Limb (tissue), 2 donors: ENCODE data around the gene CEP63.
"Not testable (repeated sequence)": the region's sequence is repeated elsewhere in the genome, so short reads cannot be mapped to it uniquely, and the experiment has no call there.

Experiments
- DNase-seq, 2 donors: peaks; one replicate each; pipeline ENCODE4 v3.0.0-alpha.2; 2016; ENCODE audit errors: extremely low spot score in 2 of 2

CEP63 gene

DNA sequence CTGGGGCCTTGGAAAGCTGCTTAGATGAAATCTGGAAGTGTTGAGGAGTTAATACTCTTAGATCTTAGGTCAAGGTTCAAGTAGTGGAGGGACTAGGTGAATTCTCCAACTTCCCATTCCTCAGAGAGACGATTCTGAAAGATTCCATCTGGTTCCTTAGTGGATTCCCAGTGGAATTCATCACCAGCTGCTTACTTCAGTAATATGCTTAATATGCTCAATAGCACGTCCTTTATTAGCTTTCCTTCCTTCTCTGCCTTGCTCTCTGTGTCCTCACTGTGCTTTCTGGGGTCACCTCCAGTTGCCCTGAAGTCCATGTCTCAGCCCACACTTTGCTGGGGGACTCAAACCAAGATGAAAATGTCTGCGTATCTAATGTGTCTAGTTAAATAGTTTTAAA, 31.0 kb downstream of the CEP63 start:
- DNase-seq = no peak

DNA sequence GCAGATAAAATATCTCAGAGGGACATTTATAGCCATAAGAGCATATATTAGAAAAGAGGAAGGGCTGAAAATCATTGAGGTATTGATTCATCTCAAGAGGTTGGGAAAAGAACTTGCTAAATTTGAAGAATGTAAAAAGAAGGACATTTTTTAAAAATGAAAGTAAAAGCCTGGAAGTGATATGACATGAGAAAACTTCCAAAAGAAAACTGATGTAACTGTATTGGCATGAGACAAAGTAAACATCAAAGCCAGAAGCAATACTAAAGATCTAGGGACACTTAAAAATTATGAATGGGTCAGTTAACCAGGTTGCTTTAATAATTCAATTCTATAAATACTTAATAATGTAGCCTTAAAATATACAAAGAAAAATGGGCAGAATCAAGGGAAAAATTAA, 31.9 kb downstream of the CEP63 start:
- no peak for DNase-seq

DNA sequence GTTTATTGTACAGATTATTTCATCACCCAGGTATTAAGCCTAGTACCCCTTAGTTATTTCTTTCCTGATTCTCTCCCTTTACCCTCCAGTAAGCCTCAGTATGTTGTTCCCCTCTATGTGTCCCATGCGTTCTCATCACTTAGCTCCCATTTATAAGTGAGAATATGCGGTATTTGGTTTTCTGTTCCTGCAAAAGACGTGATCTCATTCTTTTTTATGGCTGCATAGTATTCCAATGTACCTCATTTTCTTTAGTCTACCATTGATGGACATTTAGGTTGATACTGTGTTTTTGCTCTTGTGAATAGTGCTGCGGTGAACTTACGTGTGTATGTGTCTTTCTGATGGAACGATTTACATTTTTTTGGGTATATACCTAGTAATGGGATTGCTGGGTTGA, 36.7 kb downstream of the CEP63 start:
- no peak for DNase-seq

DNA sequence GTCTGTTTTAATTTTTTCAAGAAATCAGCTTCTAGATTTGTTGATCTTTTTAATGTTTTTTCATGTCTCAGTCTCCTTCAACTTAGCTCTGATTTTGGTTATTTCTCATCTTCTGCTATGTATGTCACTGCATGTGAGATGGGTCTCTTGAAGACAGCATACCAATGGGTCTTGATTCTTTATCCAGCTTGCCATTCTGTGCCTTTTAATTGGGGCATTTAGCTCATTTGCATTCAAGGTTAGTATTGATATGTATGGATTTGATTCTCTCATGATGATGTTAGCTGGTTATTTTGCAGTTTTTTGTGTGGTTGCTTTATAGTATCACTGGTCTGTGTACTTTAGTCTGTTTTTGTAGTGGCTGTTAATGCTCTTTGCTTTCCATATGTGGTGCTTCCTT, 39.4 kb downstream of the CEP63 start:
- no peak for DNase-seq

DNA sequence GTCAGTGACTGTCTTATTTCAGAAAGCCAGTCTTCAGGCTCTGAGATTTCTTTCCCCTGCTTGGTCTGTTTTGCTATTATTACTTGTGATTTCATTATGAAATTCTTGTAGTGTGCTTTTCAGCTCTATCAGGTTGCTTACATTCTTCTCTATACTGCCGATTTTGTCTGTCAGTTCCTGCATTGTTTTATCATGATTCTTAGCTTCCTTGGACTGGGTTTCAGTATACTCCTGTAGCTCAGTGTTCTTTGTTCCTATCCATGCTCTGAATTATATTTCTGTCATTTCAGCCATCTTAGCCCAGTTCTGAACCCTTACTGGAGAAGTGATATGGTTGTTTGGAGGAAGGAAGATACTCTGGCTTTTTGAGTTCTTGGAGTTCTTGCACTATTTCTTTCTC, 40.5 kb downstream of the CEP63 start:
- DNase-seq = no peak

DNA sequence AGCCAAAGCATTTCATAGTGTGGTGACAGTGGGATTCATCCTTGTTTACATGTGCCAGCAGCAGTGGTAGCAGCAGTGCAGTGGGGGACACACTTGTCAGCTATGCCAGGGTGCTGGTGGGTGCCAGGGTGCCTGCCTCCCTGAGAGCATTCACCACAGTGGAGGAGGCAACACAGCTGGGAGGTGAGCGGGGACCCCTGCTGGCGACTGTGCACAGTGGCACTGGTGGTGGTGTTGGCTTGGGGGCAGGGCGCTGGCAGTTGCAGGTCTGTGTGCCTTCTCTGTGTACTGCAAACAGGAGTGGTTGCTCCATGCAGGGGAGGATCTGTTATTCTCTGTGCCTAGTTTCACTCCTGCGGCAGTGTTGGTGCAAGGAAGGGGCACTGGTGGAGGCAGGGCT, 41.2 kb downstream of the CEP63 start:
- DNase-seq = no peak

DNA sequence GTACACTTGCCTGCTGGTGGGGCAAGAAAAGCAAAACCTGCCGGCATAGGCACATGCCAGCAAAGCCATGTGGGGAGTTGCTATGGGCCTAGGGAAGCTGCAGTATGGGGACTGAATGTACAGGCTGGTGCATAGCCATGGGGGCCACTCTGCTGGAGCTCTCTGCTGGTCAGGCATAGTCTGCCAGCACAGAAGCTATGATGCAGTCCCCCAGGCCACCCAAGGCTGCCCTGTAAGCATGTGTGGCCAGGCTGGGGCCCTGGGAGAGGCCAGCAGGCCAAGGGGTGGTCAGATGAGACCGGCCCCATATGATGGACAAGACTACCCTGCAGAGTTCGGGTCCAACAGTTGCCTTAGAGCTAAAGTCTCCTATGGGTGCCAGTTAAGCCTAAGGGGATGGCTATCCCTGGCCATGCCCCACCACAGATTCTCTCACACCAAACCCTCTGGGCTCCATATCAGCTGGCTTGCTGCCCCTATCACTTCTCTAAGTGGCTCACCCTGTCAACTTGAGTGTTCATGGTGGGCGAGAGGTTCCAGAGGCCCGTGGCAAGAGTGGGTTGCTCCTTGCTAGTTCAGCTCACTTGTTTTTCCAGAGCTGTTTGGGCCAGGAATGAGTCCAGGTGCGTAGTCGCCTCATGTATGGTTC, 41.8 kb downstream of the CEP63 start:
- no peak for DNase-seq

DNA sequence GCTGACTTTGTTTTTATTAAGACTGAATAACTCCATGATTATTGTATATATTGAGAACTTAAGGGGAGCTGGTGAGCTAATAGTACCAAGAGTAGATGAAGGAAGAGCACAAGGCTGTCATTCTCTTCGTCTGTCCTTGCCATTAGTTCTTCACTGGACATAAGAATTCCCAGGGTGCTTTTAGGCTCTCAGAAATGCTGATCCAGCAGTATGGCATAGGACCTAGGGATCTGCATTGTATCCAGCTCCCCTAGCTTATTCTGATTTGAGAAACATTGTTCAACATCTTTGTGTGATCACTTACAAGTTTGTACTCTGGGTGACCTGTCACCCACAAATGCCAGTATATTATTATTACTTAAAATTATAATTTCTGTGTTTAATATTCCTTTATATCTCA, 47.6 kb downstream of the CEP63 start:
- DNase-seq = no peak

DNA sequence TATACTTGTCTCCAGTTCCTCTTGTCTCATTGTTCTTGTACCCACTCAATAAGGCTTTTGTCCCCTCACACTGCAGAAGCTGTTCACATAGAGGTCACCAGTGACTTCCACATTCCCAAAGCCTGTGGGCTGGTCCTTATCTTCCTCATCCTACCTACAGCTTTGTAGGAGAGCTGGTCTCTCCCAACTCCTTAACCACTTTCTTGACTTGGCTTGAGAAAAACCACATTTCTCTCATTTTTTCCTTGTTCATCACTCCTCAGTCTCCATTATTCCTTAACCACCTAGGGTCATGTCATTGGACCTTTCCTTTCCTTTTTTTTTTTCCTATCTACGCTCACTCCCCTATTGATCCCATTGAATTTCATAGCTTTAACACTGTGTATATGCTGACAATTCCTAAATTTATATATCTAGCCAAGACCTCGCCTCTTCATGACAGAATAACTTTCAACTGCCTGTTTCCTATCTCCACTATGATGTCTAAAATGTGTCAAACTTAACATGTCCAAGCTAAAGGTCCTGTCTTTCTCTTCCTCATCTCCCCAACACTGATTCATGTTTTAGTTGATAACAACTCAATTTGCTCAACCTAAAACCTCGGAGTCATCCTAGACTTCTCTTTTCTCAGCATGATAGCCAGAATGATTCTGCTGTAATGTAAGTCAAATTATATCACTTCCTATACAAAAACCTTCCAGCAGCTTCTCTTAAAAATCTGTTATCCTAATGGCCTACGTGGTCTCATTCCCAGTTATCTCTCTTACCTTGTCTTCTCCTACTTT, 49.5 kb downstream of the CEP63 start:
- DNase-seq = no peak

DNA sequence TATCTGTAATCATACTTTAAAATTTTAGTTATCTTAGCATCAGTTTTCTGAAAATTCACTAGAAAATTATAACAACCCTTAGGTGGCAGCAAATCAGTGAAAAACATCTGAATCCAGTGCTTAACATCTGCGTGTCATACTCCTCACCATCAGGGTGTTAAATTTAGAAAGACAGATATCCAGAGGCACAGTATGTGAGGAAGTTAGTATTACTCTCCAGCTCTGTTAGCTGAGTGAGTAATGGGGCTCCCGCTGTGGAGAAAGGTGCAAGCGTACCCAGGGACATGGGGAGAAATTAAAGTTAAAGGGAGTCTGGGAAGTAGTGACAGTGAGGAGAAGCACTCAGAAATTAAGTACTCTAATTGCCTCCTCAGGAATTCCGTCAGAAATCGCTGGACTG, 50.9 kb downstream of the CEP63 start:
- DNase-seq = no peak

DNA sequence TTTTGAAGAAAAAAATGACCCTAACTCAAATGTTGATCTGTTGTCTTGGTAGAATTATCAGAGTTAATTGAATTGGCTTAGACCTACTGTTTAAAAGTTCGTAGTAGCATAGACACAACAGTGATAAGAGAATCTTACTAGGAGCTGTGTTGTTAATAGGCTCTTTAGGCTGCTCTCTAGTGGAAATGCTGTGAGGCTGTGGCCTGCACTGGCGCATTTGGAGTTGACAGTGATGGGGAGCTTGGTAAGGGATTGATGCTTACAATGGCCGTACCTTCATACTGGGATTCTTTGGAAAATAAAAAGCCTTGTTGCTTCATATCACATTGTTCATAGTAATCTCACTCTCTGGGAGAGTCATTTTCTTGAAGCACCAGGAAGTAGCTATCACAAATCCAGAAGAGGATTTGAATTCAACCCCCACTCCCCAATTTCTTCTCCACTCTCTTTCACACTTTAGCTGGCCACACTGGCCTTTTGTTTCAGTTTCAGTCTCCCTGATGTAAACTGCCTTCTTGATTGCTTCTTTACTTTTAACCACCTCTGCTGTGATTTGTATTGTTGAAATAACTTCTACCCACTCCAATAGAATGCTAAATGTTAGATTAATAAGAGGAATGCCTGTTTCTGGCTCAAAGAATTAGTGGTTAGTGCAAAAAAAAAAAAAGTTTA, 56.6 kb downstream of the CEP63 start:
- no peak for DNase-seq

DNA sequence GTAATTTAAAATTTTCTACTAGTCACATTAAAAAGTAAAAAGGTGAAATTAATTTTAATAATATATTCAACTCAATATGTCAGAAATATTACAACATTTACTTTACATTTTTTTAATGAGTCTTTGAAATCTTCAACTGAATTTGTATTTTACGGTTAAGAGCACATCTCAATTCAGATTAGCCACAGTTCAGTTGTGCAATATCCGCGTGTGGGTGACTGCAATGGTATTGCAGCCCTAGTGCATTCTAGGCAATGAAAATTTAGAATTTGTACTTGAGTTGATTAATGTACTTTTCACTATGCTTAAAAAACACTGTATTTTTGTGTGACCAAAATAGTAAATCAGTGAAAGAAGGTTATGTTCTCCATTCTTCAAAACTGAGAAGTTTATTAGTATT, 57.3 kb downstream of the CEP63 start:
- DNase-seq = no peak

DNA sequence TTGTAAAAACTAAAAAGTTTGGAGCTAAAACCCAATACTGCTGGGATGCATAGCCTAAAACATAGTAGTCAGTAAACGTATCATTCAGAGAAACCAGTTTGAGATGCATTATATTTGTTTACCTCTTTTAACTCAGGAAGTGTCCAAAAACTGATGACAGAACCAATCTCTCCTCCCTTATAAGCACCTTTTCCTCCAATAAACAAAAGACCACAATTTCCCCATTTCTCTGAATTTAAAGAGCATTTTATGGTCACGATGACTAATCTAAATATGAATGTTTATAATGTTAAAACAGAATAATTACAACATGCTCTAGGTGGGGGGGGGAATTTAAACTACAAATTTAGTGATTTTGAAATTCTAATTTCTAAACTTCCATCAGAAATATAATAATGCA, 58.5 kb downstream of the CEP63 start:
- no peak for DNase-seq

DNA sequence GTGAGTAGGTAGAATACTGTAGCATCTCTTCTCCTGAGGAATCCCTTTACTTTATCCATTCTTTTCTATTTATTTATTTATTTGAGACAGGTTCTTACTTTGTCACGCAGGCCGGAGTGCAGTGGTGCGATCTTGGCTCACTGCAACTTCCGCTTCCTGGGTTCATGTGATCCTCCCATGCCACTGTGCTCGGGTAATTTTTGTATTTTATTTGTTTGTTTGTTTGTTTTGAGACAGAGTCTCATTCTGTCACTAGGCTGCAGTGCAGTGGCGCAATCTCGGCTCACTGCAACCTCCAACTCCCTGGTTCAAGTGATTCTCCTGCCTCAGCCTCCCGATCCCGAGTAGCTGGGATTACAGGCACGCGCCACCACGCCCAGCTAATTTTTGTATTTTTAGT, 58.9 kb downstream of the CEP63 start:
- not testable (repeated sequence) for DNase-seq

DNA sequence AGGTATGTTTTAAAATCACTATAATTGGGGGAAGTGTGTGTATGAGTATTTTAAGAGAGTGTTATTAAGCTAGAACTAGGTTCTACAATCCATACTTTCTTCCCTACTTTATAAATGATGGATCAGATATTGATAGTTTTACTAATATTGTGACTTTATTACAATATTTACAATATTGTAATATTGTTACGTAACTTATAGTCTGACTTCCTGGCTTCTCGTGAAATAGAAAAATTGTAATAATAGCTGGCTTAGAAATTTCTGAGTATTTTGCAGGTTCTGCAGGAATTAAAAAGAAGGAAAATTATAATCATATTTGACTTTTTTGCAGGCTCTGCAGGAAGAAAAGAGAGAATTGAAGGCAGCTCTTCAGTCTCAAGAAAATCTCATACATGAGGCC, 60.0 kb downstream of the CEP63 start:
- no peak for DNase-seq

DNA sequence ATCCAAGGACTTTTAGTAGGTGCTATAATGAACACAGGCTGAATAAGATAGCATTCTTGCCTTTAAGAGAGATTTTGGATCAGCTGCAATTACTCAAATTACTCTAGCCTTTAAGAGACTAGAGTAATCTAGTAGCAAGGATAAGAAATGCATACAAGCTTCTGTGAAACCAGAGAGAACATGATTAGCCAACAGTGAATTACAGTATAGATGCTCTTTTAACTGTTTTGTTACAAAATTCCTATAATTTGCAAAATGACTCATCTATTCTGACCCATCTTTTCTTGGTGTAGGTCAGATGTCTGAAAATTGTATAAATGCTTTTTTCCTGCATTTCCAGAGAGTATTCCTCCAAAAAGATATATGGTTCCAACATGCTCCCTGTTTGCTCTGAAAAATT, 66.9 kb downstream of the CEP63 start:
- no peak for DNase-seq

DNA sequence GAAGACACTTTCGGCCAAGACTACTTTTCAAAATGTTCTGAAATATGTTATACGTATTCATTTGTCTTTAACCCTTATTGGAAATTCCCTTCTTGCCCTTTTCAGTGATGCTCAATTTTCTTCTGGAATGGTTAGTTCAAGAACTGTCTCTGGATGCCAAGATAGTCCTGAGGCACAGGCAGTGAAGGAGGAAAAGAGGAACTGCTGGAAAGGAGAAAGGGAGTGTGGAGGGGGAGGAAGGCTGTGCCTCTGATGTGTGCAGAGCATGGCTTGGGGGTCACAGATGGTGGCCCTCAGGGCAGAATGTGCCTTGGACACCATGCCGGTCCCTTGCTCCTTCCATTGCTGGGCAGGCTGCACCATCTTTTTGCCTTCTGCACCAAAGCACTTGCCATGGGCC, 73.7 kb downstream of the CEP63 start:
- no peak for DNase-seq

DNA sequence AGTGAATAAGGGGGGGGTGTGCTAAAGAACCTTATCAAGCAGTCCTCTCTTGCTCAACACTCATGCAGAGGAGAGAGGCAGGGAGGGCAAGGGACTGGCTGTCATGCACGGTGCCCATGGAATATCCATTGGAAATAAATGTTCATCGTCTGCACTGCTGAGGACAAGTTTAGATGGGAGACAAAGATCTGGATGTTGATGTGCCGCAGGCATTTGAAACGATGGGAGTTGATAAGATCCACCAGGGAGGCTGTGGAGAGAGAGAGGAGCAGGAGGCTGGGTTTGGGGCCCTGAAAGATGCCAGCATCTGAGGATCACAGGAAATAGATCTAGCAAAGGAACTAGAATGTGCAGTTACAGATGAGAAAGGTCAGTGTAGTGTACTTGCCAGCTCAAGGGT, 76.2 kb downstream of the CEP63 start:
- no peak for DNase-seq

DNA sequence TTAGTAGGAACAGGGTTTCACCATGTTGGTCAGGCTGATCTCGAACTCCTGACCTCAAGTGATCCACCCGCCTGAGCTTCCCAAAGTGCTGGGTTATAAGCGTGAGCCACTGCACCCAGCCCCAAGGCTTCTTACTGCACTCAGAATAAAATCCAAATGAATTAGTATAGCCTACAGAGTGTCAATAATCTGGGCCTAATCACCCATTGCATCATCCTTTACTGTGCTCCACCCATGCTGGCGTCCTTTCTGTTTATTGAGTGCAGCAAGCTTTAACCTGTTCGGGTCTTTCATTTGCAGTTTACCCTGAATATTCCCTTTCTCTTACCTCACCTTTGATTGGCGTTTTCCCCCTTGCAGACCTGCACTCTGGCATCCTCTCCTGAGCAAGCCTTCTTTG, 77.7 kb downstream of the CEP63 start:
- DNase-seq = no peak

DNA sequence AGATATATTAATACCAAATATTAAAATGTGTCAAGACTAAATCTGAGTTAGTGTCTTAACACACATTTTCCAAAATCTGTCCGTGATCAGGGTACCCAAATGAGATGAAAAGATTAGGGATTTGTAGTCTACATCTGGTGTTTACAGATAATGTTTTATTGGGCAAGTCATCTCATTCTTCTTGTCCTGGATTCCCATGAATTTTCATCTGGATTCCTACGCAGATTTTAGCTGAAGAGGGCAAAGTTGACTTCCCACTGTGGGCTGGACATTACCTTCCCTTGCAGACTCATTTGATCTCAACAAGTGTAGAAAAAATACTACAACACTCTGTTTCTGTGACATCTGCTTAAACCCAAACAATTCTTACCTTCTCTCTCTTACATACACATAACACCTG, 79.1 kb downstream of the CEP63 start:
- no peak for DNase-seq

DNA sequence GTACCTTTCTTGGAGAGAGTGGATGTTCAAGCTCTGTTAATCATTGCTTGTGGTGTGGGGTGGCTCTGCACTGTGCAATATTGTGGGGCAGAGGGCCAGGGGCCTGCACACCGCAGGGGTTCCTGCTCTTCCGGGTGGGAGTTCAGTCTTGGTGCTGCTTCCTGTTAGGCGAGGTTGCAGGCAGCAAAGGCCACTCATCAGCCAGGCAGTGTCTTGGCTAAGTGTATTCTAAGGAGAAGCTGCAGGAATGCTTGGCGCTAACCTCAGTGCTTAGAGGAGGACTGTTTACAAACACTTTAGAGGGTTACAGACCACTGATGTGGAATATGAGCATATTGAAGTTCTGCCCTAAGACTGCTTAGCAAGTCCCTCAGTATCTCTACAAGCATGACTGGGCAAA, 81.7 kb downstream of the CEP63 start:
- no peak for DNase-seq

DNA sequence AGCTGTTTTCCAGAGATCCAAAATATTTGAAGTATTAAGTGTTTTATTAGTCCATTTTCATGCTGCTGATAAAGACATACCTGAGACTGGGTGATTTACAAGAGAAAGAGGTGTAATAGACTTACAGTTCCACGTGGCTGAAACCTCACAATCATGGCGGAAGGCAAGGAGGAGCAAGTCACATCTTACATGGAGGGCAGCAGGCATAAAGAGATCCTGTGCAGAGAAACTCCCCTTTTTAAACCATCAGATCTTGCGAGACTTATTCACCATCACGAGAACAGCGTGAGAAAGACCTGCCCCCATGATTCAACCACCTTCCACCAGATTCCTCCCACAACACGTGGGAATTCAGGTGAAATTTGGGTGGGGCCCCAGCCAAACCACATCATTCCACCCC, 82.9 kb downstream of the CEP63 start:
- no peak for DNase-seq

DNA sequence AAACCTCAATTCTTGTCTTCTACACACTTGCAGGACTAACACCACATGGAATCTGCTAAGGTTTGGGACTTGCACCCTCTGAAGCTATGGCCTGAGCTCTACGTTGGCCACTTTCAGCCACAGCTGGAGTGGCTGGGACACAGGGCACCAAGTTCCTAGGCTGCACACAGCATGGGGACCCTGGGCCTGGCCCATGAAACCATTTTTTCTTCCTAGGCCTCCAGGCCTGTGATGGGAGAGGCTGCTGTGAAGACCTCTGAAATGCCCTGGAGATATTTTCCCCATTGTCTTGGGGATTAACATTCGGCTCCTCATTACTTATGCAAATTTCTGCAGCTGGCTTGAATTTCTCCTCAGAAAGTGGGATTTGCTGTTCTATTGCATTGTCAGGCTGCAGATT, 84.0 kb downstream of the CEP63 start:
- DNase-seq = not testable (repeated sequence)
